Bronchial epithelial cell (primary cell): Measurements from ENCODE around the gene FCF1. TPM values are rescaled to one million over a fixed set of nuclear protein-coding genes. Genes with fewer than 3 reads are reported as not detected.
"Not testable (repeated sequence)": the region's sequence is repeated elsewhere in the genome, so short reads cannot be mapped to it uniquely, and the experiment has no call there.

ENCODE experiments used
- DNase-seq: peaks from one replicate; pipeline ENCODE4 v3.0.0-alpha.2; 2010; ENCODE audit warnings: low read depth
- FAIRE-seq: peaks from 2 replicates; lab custom pipeline; 2011; peaks lifted over from hg19 to GRCh38; lab: Jason Lieb, UNC
- H3K27me3 ChIP-seq: 2 replicates; pipeline ENCODE4 v1.5.1; 2011; ENCODE audit warnings: low read length; ENCODE audit not compliant: control insufficient read depth, insufficient read depth
- H3K36me3 ChIP-seq: 2 replicates; pipeline ENCODE4 v1.5.1; 2011; ENCODE audit warnings: low read length; ENCODE audit not compliant: control insufficient read depth, insufficient read depth
- H3K4me3 ChIP-seq: 2 replicates; pipeline ENCODE4 v1.5.1; 2011; ENCODE audit warnings: mild to moderate bottlenecking, low read depth, low read length, control low read depth
- CTCF ChIP-seq: IDR thresholded peaks from 2 replicates; pipeline ENCODE4 v1.5.1; 2011; ENCODE audit warnings: mild to moderate bottlenecking, moderate library complexity, low read length, control low read depth, inconsistent platforms; ENCODE audit not compliant: insufficient read depth, severe bottlenecking
- total RNA-seq: library from RNA; depleted of rRNA; stranded (reverse); fragments of >200 nt; gene quantifications from 2 replicates; pipeline ENCODE4 v1.2.1, GENCODE V29; 2014

Gene FCF1
- total RNA-seq, 1 donor from 2014 or later: 39.0 TPM

- TF ChIP-seq CTCF: no peak
- H3K36me3 ChIP-seq: no peaks in the 10 kb centered on the region
- DNase-seq (no peak), FAIRE-seq (no peak)
- no peaks in the 10 kb centered on the region for H3K27me3 ChIP-seq
- no peak overlapping the region for H3K4me3 ChIP-seq
Measured at GRCh38 chr14:74754157-74754556, 41.2 kb downstream of the FCF1 start.

- Histone ChIP-seq H3K4me3 (no peak overlapping the region), H3K36me3 (no peaks in the 10 kb centered on the region), H3K27me3 (no peaks in the 10 kb centered on the region)
- FAIRE-seq: no peak
- no peak for TF ChIP-seq CTCF
- DNase-seq: peak; percentile 6
Measured at GRCh38 chr14:74754899-74755298, 42.0 kb downstream of the FCF1 start.

- Histone ChIP-seq H3K36me3 (no peaks in the 10 kb centered on the region), H3K4me3 (no peak overlapping the region), H3K27me3 (no peaks in the 10 kb centered on the region)
- FAIRE-seq (no peak), DNase-seq (no peak)
- no peak for TF ChIP-seq CTCF
Measured at GRCh38 chr14:74756326-74756725, 43.4 kb downstream of the FCF1 start.

GRCh38 chr14:74758505-74758904, 45.6 kb downstream of the FCF1 start:
- DNase-seq, H3K27me3 ChIP-seq, H3K4me3 ChIP-seq, H3K36me3 ChIP-seq: not testable (repeated sequence)
- peak; percentile 23 for FAIRE-seq

- peak within 1 kb of the TSS; percentile 92 for H3K4me3 ChIP-seq
- no peaks in the 10 kb centered on the region for H3K27me3 ChIP-seq
- TF ChIP-seq CTCF: peak; percentile 67
- DNase-seq (peak; percentile 90), FAIRE-seq (no peak)
- no peaks in the 10 kb centered on the region for H3K36me3 ChIP-seq
Measured at GRCh38 chr14:74762917-74763802, 50.2 kb downstream of the FCF1 start, which contains the start of gene YLPM1. TSS of gene YLPM1 (plus strand) at chr14:74763316. CDS start at chr14:74763490, 174 bp downstream.

- DNase-seq (peak; percentile 66), FAIRE-seq (no peak)
- Histone ChIP-seq H3K27me3 (no peaks in the 10 kb centered on the region), H3K36me3 (no peaks in the 10 kb centered on the region), H3K4me3 (peak overlapping the region; percentile 92)
- TF ChIP-seq CTCF: no peak
Measured at GRCh38 chr14:74763803-74764531, 51.0 kb downstream of the FCF1 start.
